ENCODE data around the gene CYP26A1. TPM values are rescaled to one million over a fixed set of nuclear protein-coding genes. Genes with fewer than 3 reads are reported as not detected.

Gene CYP26A1
- total RNA-seq, 1 experiment from 2014 or later, result 0.17 TPM

GRCh38 chr10:93113042-93113441 is 39.3 kb downstream of the CYP26A1 start:
- Histone ChIP-seq H4K20me1 (ENCODE audit: insufficient read depth) (no peaks in the 10 kb centered on the region), H3K4me3 (replicated peaks in 1 of 2; ENCODE audit: low read depth in 1 of 2, low read length in 2 of 2) (no peak overlapping the region), H3K4me1 (ENCODE audit: control insufficient read depth in 1 of 2, insufficient read depth in 2 of 2, low read length in 2 of 2) (peaks cover 0 to 5% of the 10 kb centered on the region in 2 experiments; a peak in 2 of 4 replicates), H3K36me3 (ENCODE audit: control insufficient read depth in 1 of 2, insufficient read depth in 2 of 2, low read length in 2 of 2) (no peaks in the 10 kb centered on the region), H3K4me2 (ENCODE audit: low read length) (no peak overlapping the region), H3K27ac (ENCODE audit: low read depth, low read length) (no peak overlapping the region), H3K9ac (ENCODE audit: low read length) (no peak overlapping the region), H3K9me2 (ENCODE audit: insufficient read depth) (no peaks in the 10 kb centered on the region), H3K27me3 (ENCODE audit: insufficient read depth, low read length) (no peaks in the 10 kb centered on the region), H3K79me2 (ENCODE audit: insufficient read depth, low read length) (no peaks in the 10 kb centered on the region), H2AFZ (ENCODE audit: low read depth, low read length, poor library complexity, severe bottlenecking) (no peak overlapping the region), H3K9me3 (ENCODE audit: control insufficient read depth in 1 of 2, insufficient read depth in 1 of 2, low read depth in 1 of 2, low read length in 2 of 2) (no peaks in the 10 kb centered on the region)
- intact Hi-C loops (cut with micrococcal nuclease), result no loop called here
- RAD21 ChIA-PET (ENCODE audit: low non-redundant PET in 1 of 2, low total read pairs in 2 of 2, uncharacterized antibody in 2 of 2, unreplicated experiment in 2 of 2), result no interaction called here
- CTCF ChIA-PET, result no interaction called here
- no peak for TF ChIP-seq ZFX (IDR thresholded peaks at IDR 0.05)
- no peak for TF ChIP-seq CBX3 (IDR thresholded peaks at IDR 0.05; ENCODE audit: low read depth)
- TF ChIP-seq RAD21 (IDR thresholded peaks at IDR 0.05; ENCODE audit: low read depth), result no peak
- no peak for TF ChIP-seq MAX (IDR thresholded peaks at IDR 0.05)
- no peak for TF ChIP-seq SIN3A (IDR thresholded peaks at IDR 0.05; ENCODE audit: low read depth)
- no peak for TF ChIP-seq CTCF (IDR thresholded peaks at IDR 0.05 in 2 of 3, conservative IDR thresholded peaks at IDR 0.05 in 1 of 3; ENCODE audit: borderline replicate concordance in 1 of 3, insufficient read depth in 1 of 3, low read depth in 2 of 3, low read length in 2 of 3)
- TF ChIP-seq SP1 (IDR thresholded peaks at IDR 0.05; ENCODE audit: low read depth), result no peak
- TF ChIP-seq EZH2 (IDR thresholded peaks at IDR 0.05), result no peak
- no peak for TF ChIP-seq SRF (IDR thresholded peaks at IDR 0.05; ENCODE audit: low read depth)
- TF ChIP-seq REST (IDR thresholded peaks at IDR 0.05; ENCODE audit: low read depth), result no peak
- TF ChIP-seq FOSL1 (IDR thresholded peaks at IDR 0.05; ENCODE audit: low read depth), result no peak
- TF ChIP-seq ZNF274 (IDR thresholded peaks at IDR 0.05; ENCODE audit: low read depth, low read length), result no peak
- TF ChIP-seq POLR2A (IDR thresholded peaks at IDR 0.05; ENCODE audit: borderline replicate concordance, extremely low read depth, insufficient read depth, insufficient read length), result no peak
- no peak for TF ChIP-seq TCF7L2 (IDR thresholded peaks at IDR 0.05; ENCODE audit: borderline replicate concordance, extremely low read depth, insufficient read depth, insufficient read length)
- no peak for TF ChIP-seq POLR2AphosphoS5 (IDR thresholded peaks at IDR 0.05; ENCODE audit: low read depth, low read length)
- TF ChIP-seq EGR1 (IDR thresholded peaks at IDR 0.05; ENCODE audit: low read depth), result no peak
- no peak for ATAC-seq
- POLR2A ChIA-PET, result no interaction called here
- no TSS peak for BruUV-seq (replicated peaks)
- no peak for DNase-seq (ENCODE audit: low read depth, low spot score)
